ENCODE measurements around the gene PRM3. TPM values are rescaled to one million over a fixed set of nuclear protein-coding genes. Genes with fewer than 3 reads are reported as not detected.

PRM3 gene
- total RNA-seq, 4 donors from 2014 or later: not detected

DNA sequence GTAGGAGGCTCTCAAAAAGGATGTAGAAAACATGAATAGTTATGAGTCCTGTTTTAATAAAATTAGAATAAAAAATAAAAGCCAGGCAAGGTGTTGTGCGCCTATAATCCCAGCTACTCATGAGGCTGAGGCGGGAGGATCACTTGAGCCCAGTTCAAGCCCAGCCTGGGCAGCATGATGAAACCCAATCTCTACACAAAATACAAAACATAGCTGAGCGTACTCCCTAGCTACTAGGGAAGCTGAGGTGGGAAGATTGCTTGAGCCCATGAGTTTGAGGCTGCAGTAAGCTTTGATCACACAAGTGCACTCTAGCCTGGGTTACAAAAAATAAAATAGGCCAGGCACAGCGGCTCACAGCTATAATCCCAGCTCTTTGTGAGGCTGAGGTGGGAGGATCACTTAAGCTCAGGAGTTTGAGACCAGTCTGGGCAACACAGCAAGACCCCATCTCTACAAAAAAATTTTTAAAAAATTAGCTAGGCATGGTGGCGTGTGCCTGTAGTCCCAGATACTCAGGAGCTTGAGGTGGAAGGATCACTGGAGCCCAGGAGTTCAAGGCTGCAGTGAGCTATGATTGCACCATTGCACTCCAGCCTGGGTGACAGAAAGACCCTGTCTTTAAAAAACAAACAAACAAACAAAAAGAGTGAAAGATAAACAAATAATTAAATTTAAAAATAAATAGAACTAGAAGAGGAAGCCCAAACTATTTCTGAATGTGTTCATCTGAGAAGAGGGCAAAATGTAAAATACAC lies 24.9 kb upstream of the PRM3 start:
- WGBS, 2 donors (ENCODE audit: low coverage in 1 of 2): 85 to 89% methylated on average over 4 to 5 of the region's 5 CpGs
- H3K27ac ChIP-seq: peak overlapping the region in 3 of 4 donors; percentile 7 to 38 (median 14)
- in situ Hi-C loops (cut with MboI; ENCODE audit: low pct_ligation_motif_present in 1 of 4, low pct_unique_long_range_greater_than_20kb in 1 of 4, low sequenced_read_pairs in 3 of 4) (no loop called here), intact Hi-C loops (cut with DNase I; ENCODE audit: low total_unique reads) (no loop called here)
- H3K27me3 ChIP-seq: no peaks in the 10 kb centered on the region
- H3K9me3 ChIP-seq: no peaks in the 10 kb centered on the region
- peaks cover 3 to 19% (median 13%) of the 10 kb centered on the region in 4 donors for H3K4me1 ChIP-seq
- no peaks in the 10 kb centered on the region for H3K36me3 ChIP-seq
- DNase-seq: no peak
- no peak for TF ChIP-seq CTCF (IDR thresholded peaks at IDR 0.05)
- TF ChIP-seq EP300 (IDR thresholded peaks at IDR 0.05; ENCODE audit: low read depth): no peak
- TF ChIP-seq POLR2A (IDR thresholded peaks at IDR 0.05): no peak
- no peak for TF ChIP-seq POLR2AphosphoS5 (IDR thresholded peaks at IDR 0.05)
- H3K4me3 ChIP-seq: no peak overlapping the region

DNA sequence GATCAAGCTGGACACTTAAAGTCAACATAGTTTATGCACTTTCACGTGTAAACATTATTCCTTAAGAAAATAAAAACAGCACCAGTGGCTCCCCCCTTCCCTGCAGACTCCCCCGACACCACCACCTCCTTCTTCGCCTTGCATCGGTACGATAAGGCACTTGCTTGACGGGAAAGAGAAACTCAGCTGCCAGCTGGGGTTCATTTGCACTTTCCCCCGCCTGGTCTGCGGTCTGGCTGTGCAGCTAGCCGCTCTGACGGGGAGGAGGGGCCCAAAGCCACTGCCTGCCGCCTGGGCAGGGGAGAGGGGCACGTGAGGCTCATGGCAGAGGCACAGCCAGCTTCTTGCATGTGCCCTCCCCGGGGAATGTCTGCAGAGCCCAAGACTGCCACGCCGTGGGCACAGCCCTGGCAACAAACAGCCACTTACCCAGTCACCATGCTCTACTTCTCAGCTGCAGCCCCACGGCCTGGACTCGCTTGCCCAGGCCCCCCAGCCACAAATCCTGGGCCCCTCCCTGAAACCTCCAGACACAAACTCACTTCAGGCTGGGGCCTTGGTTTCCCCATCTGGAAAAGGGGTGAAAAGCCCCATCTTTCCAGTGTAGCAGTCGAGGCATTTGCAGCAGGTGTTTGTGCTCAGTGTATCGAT lies 24.2 kb upstream of the PRM3 start:
- H3K4me1 ChIP-seq: peaks cover 3 to 19% (median 13%) of the 10 kb centered on the region in 4 donors
- H3K27ac ChIP-seq: peak overlapping the region in 3 of 4 donors; percentile 7 to 38 (median 14)
- H3K27me3 ChIP-seq: no peaks in the 10 kb centered on the region
- 10 to 80% methylated on average over 1 to 19 of the region's 19 CpGs for WGBS, 2 donors (ENCODE audit: low coverage in 1 of 2)
- TF ChIP-seq POLR2AphosphoS5 (IDR thresholded peaks at IDR 0.05) (peak in 1 of 3 donors; percentile 24), POLR2A (IDR thresholded peaks at IDR 0.05) (no peak), CTCF (IDR thresholded peaks at IDR 0.05) (peak in 1 of 5 experiments; percentile 15)
- intact Hi-C loops (cut with DNase I; ENCODE audit: low total_unique reads): no loop called here
- no peaks in the 10 kb centered on the region for H3K9me3 ChIP-seq
- H3K36me3 ChIP-seq: no peaks in the 10 kb centered on the region
- peak; percentile 84 for DNase-seq
- in situ Hi-C loops (cut with MboI; ENCODE audit: low pct_ligation_motif_present in 1 of 4, low pct_unique_long_range_greater_than_20kb in 1 of 4, low sequenced_read_pairs in 3 of 4): no loop called here
- peak overlapping the region in 1 of 4 donors; percentile 31 for H3K4me3 ChIP-seq

DNA sequence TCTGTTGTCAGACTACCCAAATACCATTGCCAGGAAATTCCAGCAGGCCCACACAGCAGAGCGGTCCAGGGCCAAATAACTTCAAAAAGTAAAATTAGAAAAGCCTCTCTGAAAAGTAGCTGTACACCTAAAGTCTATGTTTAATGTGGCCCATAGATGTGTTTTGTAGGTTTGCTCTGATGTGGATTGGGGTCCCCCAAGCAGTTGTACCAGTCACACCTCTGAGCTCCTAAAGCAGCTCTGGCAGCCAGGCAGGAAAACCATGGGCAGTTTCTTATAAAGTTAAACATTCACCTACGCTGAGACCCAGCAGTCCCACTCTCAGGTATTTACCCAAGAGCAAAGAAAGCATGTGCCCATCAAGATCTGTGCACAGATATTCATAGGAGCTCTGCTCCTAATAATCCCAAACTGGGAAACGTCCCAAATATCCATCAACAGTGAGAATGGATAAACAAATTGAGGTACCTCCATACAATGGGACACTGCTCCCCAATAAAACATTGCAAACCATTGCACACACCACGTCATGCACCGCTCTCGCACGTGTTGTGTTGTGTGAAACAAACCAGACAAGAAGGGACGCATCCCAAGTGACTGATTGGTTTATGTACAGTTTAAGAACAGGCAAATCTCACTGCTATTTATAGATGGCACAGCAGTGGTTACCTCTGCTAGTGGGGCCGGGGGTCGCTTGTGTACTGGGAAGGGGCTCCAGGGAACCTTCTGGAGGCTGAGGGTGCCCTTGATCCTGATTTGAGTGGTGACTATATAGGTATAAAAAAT lies 23.5 kb upstream of the PRM3 start:
- peak; percentile 64 for TF ChIP-seq EP300 (IDR thresholded peaks at IDR 0.05; ENCODE audit: low read depth)
- no peak for TF ChIP-seq CTCF (IDR thresholded peaks at IDR 0.05)
- no peak for TF ChIP-seq POLR2A (IDR thresholded peaks at IDR 0.05)
- TF ChIP-seq POLR2AphosphoS5 (IDR thresholded peaks at IDR 0.05): peak in 2 of 3 donors; percentile 56 to 73
- Histone ChIP-seq H3K4me1 (peaks cover 3 to 19% (median 13%) of the 10 kb centered on the region in 4 donors), H3K9me3 (no peaks in the 10 kb centered on the region), H3K4me3 (peak overlapping the region in 1 of 4 donors; percentile 31), H3K36me3 (no peaks in the 10 kb centered on the region), H3K27me3 (no peaks in the 10 kb centered on the region), H3K27ac (peak overlapping the region in 3 of 4 donors; percentile 7 to 38 (median 14))
- intact Hi-C loops (cut with DNase I; ENCODE audit: low total_unique reads): no loop called here
- WGBS, 2 donors (ENCODE audit: low coverage in 1 of 2): 44 to 100% methylated on average over 1 to 10 of the region's 10 CpGs
- in situ Hi-C loops (cut with MboI; ENCODE audit: low pct_ligation_motif_present in 1 of 4, low pct_unique_long_range_greater_than_20kb in 1 of 4, low sequenced_read_pairs in 3 of 4): no loop called here
- no peak for DNase-seq

GRCh38 chr16:11296351-11296705 lies 22.9 kb upstream of the PRM3 start:
- H3K27me3 ChIP-seq: no peaks in the 10 kb centered on the region
- peaks cover 3 to 19% (median 13%) of the 10 kb centered on the region in 4 donors for H3K4me1 ChIP-seq
- H3K27ac ChIP-seq: no peak overlapping the region
- TF ChIP-seq POLR2A (IDR thresholded peaks at IDR 0.05) (no peak), POLR2AphosphoS5 (IDR thresholded peaks at IDR 0.05) (no peak), EP300 (IDR thresholded peaks at IDR 0.05; ENCODE audit: low read depth) (no peak), CTCF (IDR thresholded peaks at IDR 0.05) (no peak)
- H3K4me3 ChIP-seq: no peak overlapping the region
- H3K9me3 ChIP-seq: no peaks in the 10 kb centered on the region
- in situ Hi-C loops (cut with MboI; ENCODE audit: low pct_ligation_motif_present in 1 of 4, low pct_unique_long_range_greater_than_20kb in 1 of 4, low sequenced_read_pairs in 3 of 4): no loop called here
- no peaks in the 10 kb centered on the region for H3K36me3 ChIP-seq
- WGBS, 2 donors (ENCODE audit: low coverage in 1 of 2): 83 to 90% methylated on average over 3 of the region's 3 CpGs
- DNase-seq: no peak
- intact Hi-C loops (cut with DNase I; ENCODE audit: low total_unique reads): no loop called here
